Activated CD4-positive, alpha-beta T cell treated with anti-CD3 and anti-CD28 coated beads, Interleukin-2, amount 50 U/mL, for 16 hours (primary cell): ENCODE data around the gene SATB2.
A peak's percentile ranks its signal among the peaks of the same experiment; 100 is the strongest.

Experiments used
- DNase-seq: peaks from one replicate; pipeline ENCODE4 v3.0.0-alpha.2; 2020

SATB2 gene

DNA sequence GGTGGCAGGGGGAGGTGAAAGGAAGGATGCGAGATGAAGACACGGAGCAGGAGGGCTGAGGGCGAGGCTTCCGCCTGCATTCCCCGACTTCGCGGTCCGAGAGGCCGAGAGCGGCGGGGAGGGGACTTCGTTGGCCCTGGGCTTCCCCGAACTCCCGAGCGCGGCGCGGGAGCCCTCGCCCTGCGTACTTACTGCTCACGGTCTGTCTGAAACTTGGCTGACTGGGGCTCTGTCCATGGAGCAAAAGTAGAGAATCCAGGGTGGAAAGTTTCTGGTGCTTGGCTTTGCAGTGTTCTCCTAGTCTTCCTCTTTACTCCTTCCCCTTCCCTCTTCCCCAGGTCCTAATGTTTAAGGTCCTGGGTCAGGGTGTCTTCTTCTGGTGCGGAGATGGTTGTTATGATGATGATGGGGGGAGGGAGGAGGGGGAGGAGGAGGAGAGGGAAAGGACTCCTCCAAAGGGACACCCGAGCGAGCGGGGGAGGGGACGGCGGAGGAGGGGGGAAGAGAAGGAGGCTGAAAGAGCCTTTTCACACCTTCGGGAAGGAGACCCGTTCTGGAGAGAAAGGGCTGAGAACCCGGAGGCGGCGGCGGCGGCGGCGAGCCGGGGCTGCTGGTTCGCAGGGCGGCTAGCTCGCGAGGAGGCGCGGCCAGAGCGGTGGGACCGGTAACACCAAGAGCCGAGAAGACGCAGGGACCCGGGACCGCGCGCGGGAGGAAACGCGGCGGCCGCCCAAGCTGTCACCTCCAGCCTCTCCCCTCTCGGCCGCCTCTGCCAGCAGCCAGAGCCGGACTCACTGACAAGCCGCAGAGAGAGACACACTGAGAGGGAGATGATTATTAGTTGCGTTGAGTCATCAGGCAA is at the start of gene SATB2:
Gene SATB2 (minus strand): TSS at position 793 of the 862 bp plus-strand sequence. CDS start 1,902 bp downstream, outside the sequence.
- DNase-seq = peak; percentile 43

- no peak for DNase-seq
These were observed 48.1 kb upstream of the SATB2 start for GRCh38 chr2:199505755-199506403.

DNA sequence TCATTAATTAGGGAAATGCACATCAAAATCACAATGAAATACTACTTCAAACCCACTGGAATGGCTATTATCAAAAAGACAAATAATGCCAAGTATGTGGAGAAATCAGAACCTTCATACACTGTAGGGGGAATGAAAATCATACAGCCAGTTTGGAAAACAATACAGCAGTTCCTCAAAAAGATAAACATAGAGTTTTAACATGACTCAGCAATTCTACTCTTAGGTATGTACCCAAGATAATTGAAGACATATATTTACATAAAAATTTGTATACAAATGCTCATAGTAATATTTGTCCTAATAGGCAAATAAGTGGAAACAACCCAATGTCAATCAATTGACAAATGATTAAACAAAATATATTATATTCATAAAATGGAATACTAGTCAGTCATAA is 45.4 kb upstream of the SATB2 start:
- no peak for DNase-seq

DNA sequence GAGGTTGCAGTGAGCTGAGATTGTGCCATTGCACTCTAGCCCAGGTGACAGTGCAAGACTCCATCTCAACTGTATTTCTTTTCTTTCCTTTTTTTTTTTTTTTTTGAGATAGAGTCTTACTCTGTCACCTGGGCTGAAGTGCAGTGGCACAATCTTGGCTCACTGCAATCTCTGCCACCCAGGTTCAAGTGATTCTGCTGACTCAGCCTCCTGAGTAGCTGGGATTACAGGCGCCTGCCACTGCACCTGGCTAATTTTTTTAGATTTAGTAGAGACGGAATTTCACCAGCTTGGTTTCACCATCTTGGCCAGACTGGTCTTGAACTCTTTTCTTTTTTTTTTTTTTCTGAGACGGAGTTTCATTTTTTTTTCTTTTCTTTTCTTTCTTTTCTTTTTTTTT is 41.3 kb upstream of the SATB2 start:
- no peak for DNase-seq

GRCh38 chr2:199495147-199495546 is 37.4 kb upstream of the SATB2 start:
- no peak for DNase-seq

DNA sequence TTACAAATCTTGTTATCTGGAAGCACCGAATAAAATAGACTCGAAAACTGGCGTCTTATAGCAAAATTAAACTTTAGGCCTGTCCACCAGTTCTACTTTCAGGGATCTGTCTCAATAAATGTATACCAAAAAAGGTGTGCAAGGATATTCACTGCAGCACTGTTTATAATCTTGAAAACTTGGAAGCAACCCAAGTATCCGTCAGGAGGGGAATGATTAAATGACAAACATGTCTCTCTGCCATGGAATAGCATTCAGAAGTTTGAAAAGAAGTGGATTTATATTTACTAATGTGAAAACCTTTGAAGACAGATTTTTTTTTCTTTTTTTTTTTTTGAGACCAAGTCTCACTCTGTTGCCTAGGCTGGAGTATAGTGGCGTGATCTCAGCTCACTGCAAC is 32.3 kb upstream of the SATB2 start:
- no peak for DNase-seq

DNA sequence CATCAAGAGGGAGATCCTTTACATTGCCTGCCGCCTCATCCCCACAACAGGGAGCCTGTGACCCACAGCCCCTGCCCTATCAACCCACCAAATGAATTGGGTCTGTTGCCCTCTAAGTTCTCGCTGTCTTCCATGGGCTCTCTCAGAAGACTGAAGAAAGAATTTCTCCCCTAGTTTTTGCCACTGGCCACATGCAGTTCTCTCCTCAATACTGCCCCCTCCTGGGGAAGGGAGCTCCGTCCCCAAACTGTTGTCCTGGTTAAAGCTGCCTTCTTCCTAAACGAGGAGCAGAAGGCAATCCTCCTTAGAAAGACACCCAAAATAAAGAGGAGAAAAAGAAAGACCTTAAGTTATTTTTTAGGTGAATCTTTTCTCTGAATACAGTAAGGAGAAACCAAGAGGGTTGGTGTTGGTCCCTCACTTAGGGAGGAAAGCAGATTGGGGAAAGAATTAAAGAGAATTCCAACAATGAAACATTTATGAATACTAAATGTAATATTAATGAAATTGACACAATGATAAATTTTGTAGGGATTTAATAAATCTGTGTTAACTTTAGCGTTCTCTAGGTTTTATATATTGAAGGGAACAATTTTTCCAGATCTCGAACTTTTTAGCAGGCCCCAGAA is 31.1 kb upstream of the SATB2 start:
- peak; percentile 59 for DNase-seq

DNA sequence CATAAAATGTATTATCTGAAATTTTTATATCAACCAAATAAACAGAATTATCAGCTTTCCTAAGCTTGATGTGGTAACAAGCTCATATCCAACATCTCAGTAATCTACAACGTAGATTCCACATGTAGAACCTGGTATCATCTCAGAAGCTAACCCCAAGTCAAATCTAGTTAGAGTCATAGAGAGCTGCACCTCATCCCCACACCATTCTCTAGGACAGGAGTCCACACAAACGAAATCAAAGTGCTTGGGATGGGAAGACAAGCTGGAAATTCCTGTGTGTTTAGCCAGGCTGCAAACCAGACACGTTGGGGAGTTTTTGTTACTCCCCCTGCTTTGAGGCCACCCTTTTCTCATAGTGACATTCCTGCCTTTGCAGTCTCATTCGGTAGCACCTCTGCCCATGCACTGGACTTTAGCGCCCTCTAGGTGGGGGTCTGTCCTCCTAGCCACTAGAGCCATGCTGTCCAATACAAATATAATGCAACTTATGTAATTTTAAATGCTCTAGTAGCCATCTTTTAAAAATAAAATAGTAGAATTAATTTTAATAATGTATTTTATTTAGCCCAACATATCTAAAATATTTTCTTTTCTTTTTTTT is 28.1 kb upstream of the SATB2 start:
- DNase-seq = peak; percentile 26

DNA sequence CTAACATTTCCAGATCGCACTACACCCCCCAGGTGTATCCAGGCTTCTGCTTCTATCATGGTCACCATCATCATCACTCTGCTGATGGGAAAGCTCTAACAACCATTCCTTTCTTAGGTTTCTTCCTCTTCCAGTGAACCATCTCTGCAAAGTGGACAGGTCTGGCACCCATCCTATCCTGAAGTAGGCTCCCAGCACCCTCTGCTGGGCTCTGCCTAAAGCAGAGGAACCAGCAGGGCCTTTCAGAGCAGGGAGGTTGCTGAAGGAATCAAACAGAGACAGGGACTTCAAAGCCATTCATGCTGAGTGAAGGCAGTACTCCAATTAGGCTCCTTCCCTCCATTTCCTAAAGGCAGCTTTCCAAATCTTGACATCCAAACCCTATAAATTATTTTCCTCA is 27.2 kb upstream of the SATB2 start:
- DNase-seq = no peak

- no peak for DNase-seq
These were observed 23.2 kb upstream of the SATB2 start for GRCh38 chr2:199480966-199481365.

DNA sequence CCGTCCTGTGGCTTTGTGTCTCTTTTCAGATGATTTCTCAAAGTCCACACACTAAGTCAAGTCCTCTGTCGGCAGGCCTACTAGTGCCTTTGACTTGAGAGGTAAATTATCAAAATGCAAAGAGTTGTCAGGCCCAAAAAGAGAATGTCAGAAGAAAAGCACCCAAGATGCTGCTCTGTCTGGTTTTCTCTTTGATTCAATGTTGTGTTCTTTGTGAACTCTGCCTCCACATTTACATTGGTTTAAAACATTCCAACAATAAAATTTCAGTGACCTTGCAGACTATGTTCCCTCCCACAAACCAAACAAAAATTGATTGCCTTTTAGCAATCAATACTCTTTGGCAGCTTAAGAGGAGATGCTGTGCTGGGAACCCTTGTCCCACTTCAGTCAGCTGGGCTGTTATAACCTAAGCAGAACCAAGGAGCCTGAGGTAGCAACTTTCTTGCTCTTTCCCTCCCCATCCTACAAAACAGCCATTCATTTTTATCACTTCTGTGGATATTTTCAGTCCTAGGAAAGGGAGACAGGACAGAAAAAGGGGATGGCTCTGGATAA is 19.6 kb upstream of the SATB2 start:
- no peak for DNase-seq

GRCh38 chr2:199471443-199472057 is 13.8 kb upstream of the SATB2 start:
- peak; percentile 56 for DNase-seq

- DNase-seq = no peak
These were observed 13.1 kb upstream of the SATB2 start for GRCh38 chr2:199470672-199471442.

- no peak for DNase-seq
These were observed 12.6 kb upstream of the SATB2 start for GRCh38 chr2:199470361-199470671.

GRCh38 chr2:199469514-199470360 is 12.0 kb upstream of the SATB2 start:
- no peak for DNase-seq

DNA sequence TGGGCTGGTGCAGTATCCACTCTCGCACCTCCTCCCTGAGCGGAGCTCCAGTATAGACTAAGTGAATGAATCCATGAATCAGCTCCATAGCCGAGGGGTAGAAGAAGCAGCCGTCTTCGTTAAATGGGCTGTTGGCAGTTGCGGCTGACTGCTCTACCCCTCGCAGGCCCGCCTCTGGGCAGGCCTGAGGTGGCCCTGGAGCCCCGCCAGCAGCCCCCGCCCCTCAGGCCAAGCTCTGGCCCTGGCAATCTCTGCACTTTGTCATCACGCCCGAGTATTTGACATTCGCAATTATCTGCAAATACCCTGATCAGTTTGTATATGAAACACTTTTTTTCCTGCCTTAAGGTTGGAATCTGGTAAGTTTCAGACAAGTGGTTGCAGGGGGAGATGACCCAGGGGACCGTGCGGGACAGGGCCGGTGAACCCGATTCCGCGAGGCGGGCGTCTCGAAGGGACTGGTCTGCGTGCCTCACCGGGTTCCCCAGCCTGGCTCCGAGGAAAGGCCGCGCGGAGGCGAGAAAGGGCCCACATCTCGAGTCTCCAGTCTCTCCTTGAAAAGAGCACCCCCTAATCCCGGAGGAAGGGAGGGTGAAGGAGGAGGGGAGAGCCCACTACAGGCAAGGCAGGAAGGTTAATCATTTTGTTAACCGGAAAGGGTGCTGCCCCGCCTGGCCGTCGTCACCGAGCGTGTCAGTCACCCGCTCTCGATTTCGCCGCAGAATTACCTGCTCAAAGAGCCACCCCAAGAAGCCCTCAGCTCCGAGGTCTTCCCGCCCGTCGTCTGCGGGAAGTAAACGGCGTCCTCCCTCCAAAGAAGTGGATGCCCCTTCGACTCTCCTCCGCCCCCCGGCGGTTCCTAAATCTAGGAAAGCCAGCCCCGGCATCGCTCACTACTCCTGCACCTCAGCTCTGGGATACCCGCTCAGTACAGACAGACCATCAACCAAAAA is 11.1 kb upstream of the SATB2 start:
- no peak for DNase-seq

DNA sequence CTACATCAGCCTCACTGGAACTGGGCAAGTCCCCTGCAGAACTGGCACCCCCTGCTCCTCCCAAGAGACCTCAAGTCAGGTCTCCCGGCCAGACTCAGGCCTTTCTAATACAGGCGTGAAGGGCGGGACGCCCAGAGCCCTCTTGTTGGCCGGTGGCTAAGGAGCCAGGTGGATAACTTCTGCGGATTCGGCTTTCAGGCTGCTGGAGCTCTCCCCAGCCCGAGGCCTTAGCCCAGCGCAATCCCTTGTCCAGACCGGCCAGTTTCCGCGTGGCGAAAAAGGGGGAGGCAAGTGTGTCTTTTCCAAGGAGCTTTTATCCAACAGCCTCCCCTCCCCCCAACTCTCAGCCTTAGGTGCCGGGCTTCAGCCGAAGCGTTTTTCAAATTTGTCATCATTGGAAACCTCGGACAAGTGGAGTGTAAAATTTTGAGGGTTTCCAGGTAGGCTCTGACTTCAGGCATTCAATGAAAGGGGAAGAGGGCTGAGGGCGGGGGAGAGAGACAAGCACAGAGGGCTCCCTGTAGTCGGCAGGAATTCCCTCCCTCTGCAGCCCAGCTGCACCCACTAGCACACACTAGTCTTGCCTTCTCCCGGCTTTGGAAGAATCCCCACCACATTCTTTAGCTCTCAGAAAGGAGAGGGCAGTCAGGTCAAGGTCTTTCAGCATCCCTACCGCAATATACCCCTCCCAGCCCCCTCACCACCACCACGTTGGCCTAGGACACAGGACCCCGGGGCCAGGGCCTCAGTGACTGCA is 9.5 kb upstream of the SATB2 start:
- DNase-seq = no peak

GRCh38 chr2:199466692-199467065 is 8.9 kb upstream of the SATB2 start:
- DNase-seq = no peak
